C4-2B (cell line): ENCODE results near the gene JAKMIP2.
A peak's percentile ranks its signal among the peaks of the same experiment; 100 is the strongest.

Source experiments
- ZFX ChIP-seq: fragments of 450-650 bp; IDR thresholded peaks from 2 replicates; pipeline ENCODE4 v1.6.1; 2017
- TF ChIP-seq, protein P1 (sequence below): fragments of 450-650 bp; conservative IDR thresholded peaks from 2 replicates; pipeline ENCODE4 v1.5.1; 2017; ENCODE audit warnings: mild to moderate bottlenecking

DNA sequence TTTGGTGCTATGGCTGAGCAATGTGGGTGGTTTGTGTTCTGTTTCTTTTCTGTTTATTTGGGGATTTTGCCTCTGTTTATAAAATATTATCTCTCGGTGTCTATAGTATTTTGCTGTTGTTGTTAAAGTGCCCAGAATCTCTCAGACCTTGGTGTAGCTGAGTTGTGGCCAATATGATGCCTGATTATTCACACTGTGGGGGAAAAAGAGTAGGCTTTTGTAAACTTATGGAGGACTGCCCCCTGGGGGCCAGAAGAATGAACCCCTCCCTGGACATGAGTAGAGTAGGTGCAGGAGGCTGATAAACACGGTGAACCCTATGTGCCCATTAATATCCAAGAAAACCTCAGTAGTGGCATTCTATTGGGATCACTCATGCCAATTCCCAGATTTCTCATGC is 223.7 kb downstream of the JAKMIP2 start:
- TF ChIP-seq, protein P1, sequence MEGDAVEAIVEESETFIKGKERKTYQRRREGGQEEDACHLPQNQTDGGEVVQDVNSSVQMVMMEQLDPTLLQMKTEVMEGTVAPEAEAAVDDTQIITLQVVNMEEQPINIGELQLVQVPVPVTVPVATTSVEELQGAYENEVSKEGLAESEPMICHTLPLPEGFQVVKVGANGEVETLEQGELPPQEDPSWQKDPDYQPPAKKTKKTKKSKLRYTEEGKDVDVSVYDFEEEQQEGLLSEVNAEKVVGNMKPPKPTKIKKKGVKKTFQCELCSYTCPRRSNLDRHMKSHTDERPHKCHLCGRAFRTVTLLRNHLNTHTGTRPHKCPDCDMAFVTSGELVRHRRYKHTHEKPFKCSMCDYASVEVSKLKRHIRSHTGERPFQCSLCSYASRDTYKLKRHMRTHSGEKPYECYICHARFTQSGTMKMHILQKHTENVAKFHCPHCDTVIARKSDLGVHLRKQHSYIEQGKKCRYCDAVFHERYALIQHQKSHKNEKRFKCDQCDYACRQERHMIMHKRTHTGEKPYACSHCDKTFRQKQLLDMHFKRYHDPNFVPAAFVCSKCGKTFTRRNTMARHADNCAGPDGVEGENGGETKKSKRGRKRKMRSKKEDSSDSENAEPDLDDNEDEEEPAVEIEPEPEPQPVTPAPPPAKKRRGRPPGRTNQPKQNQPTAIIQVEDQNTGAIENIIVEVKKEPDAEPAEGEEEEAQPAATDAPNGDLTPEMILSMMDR, result peak; percentile 46
- no peak for TF ChIP-seq ZFX
